NCI-H226 (cell line): ENCODE measurements around the gene METTL9.
"Not testable (repeated sequence)": the region's sequence is repeated elsewhere in the genome, so short reads cannot be mapped to it uniquely, and the experiment has no call there.

Experiments used
- DNase-seq: peaks from one replicate; pipeline ENCODE4 v3.0.0-alpha.2; 2015

METTL9 gene

GRCh38 chr16:21576323-21576722, 23.1 kb upstream of the METTL9 start:
- DNase-seq = not testable (repeated sequence)

- not testable (repeated sequence) for DNase-seq
These were observed 21.9 kb upstream of the METTL9 start for GRCh38 chr16:21577487-21577886.

- DNase-seq = not testable (repeated sequence)
These were observed 21.1 kb upstream of the METTL9 start for GRCh38 chr16:21578311-21578710.

GRCh38 chr16:21580131-21580530, 19.2 kb upstream of the METTL9 start:
- DNase-seq = not testable (repeated sequence)

- no peak for DNase-seq
These were observed 18.6 kb upstream of the METTL9 start for GRCh38 chr16:21580807-21581206.

- DNase-seq = no peak
These were observed 14.6 kb upstream of the METTL9 start for GRCh38 chr16:21584817-21585216.

GRCh38 chr16:21588593-21588992, 10.8 kb upstream of the METTL9 start:
- DNase-seq = not testable (repeated sequence)

- DNase-seq = no peak
These were observed 9.8 kb upstream of the METTL9 start for GRCh38 chr16:21589551-21589950.

- DNase-seq = no peak
These were observed 9.1 kb upstream of the METTL9 start for GRCh38 chr16:21590287-21590686.

- no peak for DNase-seq
These were observed 8.6 kb upstream of the METTL9 start for GRCh38 chr16:21590796-21591195.

GRCh38 chr16:21592191-21592590, 7.2 kb upstream of the METTL9 start:
- DNase-seq = no peak

- no peak for DNase-seq
These were observed 5.7 kb upstream of the METTL9 start for GRCh38 chr16:21593530-21594289.

- DNase-seq = no peak
These were observed 1.8 kb upstream of the METTL9 start for GRCh38 chr16:21597561-21598030.

- DNase-seq = no peak
These were observed 1.2 kb upstream of the METTL9 start for GRCh38 chr16:21598206-21598605.

- DNase-seq = no peak
These were observed 666 bp upstream of the METTL9 start for GRCh38 chr16:21598701-21599121.

GRCh38 chr16:21600031-21600773, 825 bp downstream of the METTL9 start:
- peak; percentile 3 for DNase-seq

GRCh38 chr16:21602785-21603184, 3.4 kb downstream of the METTL9 start:
- DNase-seq = no peak

GRCh38 chr16:21603928-21604327, 4.6 kb downstream of the METTL9 start:
- no peak for DNase-seq

GRCh38 chr16:21605848-21606247, 6.5 kb downstream of the METTL9 start:
- DNase-seq = not testable (repeated sequence)

- no peak for DNase-seq
These were observed 9.4 kb downstream of the METTL9 start for GRCh38 chr16:21608639-21609328.

- no peak for DNase-seq
These were observed 10.7 kb downstream of the METTL9 start for GRCh38 chr16:21610006-21610544.

- DNase-seq = no peak
These were observed 11.4 kb downstream of the METTL9 start for GRCh38 chr16:21610766-21611165.

- peak; percentile 36 for DNase-seq
These were observed 11.8 kb downstream of the METTL9 start for GRCh38 chr16:21611198-21611555.
